GM12872 (cell line): ENCODE data around the gene MICAL2.
A peak's percentile ranks its signal among the peaks of the same experiment; 100 is the strongest.

Experiments used
- CTCF ChIP-seq: IDR thresholded peaks from 3 replicates; pipeline ENCODE4 v1.5.1; 2011; ENCODE audit warnings: low read depth, mild to moderate bottlenecking, low read length, moderate library complexity; ENCODE audit not compliant: insufficient read depth

The MICAL2 gene

GRCh38 chr11:12083380-12083779 is 27.0 kb upstream of the MICAL2 start:
- peak; percentile 29; the same call in 1 of the 3 replicates for TF ChIP-seq CTCF

GRCh38 chr11:12084256-12084655 is 26.1 kb upstream of the MICAL2 start:
- no peak for TF ChIP-seq CTCF

GRCh38 chr11:12085371-12086251 is 24.8 kb upstream of the MICAL2 start:
- no peak for TF ChIP-seq CTCF

GRCh38 chr11:12086271-12087074 is 23.9 kb upstream of the MICAL2 start:
- TF ChIP-seq CTCF = no peak

GRCh38 chr11:12087075-12088004 is 23.1 kb upstream of the MICAL2 start:
- TF ChIP-seq CTCF = 0 out of 3 replicates have a peak, but pooled peaks have one; percentile 12

GRCh38 chr11:12088047-12088481 is 22.3 kb upstream of the MICAL2 start:
- no peak for TF ChIP-seq CTCF
